ENCODE results near the gene CSH2.
A peak's percentile ranks its signal among the peaks of the same experiment; 100 is the strongest.
"Not testable (repeated sequence)": the region's sequence is repeated elsewhere in the genome, so short reads cannot be mapped to it uniquely, and the experiment has no call there.

CSH2 gene

DNA sequence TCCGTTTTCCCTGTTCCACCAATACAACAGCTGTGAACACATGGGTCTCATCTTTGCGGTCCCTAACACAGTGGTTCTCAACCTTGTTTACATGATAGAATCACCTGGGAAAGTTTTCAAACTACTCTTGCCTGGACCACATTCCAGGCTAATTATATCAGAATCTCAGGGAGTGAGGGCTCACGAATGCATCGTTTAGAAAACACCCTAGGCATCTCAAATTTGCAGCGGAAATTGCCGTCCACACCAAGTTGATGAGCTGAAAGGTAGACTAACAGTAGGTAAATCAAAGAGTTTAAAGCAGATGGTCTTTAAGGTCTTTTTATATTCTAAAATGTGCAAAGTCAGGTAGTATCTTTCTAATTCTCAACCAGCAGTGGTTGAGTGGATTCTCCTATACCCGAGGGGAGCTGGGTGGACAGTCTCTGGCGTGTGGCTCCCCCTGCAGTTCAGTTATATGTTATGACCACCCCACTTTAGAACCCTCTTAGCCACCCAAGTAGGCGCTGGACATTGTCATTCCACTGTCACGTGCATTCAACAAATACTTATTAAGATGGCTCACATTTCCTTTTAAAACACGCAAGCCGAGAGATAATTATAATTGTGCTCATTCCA, 33.8 kb upstream of the CSH2 start:
- not testable (repeated sequence) for H3K36me3 Mint-ChIP-seq; H3K4me3 Mint-ChIP-seq; H3K4me1 Mint-ChIP-seq (ENCODE audit: low read depth); H3K9me3 Mint-ChIP-seq (ENCODE audit: low read depth); H3K27me3 Mint-ChIP-seq; H3K27ac Mint-ChIP-seq

DNA sequence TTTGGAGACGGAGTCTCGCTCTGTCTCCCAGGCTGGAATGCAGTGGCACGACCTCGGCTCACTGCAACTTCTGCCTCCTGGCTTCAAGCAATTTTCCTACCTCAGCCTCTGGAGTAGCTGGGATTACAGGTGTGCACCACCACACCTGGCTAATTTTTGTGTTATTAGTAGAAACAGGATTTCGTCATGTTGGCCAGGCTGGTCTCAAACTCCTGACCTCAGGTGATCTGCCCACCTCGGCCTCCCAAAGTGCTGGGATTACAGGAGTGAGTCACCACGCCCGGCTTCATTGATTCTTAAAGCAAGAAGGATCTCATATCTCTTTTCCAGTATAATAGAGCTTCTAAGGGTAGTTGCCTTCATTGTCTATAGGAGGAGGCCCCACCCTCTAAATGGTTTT, 31.3 kb upstream of the CSH2 start:
- H3K27me3 Mint-ChIP-seq; H3K9me3 Mint-ChIP-seq (ENCODE audit: low read depth); H3K4me3 Mint-ChIP-seq; H3K27ac Mint-ChIP-seq; H3K4me1 Mint-ChIP-seq (ENCODE audit: low read depth); H3K36me3 Mint-ChIP-seq: not testable (repeated sequence)

DNA sequence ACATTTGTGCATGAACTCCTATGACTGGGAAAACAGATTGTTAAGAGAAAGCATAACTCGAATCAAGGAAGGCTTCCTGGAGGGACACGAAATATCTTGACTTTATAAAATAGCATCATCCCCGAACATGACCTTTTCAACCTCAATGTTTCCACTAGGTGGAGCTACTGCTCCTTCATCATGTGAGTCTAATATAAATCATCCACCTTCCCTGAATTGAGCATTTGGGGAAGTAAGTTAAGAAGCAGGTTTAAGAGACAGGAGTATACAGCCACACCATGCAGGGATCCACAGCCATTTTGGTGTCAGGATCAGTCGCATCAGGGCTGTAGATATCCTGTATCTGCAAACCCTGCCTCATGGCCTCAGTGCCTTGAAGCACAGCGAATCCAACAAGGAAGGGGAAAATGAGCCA, 30.3 kb upstream of the CSH2 start:
- H3K27me3 Mint-ChIP-seq; H3K4me3 Mint-ChIP-seq; H3K9me3 Mint-ChIP-seq (ENCODE audit: low read depth); H3K36me3 Mint-ChIP-seq; H3K4me1 Mint-ChIP-seq (ENCODE audit: low read depth); H3K27ac Mint-ChIP-seq: not testable (repeated sequence)

DNA sequence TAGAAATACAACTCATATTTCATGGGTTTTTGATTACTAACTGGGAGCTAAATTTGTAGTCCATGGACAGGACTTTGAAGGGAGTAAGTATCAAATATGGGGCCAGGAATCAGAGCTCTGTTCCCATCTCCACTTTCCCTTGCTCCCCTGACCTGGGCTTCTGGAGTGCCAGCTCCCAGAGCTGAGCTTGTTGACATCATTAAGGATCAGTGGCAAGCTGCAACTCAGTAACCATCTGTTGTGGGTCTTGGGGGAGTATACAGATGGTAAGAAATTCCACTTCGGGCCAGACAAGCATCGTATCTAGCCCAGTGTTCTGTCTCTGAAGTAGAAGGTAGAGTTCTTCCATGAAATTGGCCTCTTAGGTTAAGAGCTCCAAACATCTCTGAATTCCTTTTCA, 28.5 kb upstream of the CSH2 start:
- H3K36me3 Mint-ChIP-seq; H3K4me3 Mint-ChIP-seq; H3K9me3 Mint-ChIP-seq (ENCODE audit: low read depth); H3K27me3 Mint-ChIP-seq; H3K4me1 Mint-ChIP-seq (ENCODE audit: low read depth); H3K27ac Mint-ChIP-seq: not testable (repeated sequence)

DNA sequence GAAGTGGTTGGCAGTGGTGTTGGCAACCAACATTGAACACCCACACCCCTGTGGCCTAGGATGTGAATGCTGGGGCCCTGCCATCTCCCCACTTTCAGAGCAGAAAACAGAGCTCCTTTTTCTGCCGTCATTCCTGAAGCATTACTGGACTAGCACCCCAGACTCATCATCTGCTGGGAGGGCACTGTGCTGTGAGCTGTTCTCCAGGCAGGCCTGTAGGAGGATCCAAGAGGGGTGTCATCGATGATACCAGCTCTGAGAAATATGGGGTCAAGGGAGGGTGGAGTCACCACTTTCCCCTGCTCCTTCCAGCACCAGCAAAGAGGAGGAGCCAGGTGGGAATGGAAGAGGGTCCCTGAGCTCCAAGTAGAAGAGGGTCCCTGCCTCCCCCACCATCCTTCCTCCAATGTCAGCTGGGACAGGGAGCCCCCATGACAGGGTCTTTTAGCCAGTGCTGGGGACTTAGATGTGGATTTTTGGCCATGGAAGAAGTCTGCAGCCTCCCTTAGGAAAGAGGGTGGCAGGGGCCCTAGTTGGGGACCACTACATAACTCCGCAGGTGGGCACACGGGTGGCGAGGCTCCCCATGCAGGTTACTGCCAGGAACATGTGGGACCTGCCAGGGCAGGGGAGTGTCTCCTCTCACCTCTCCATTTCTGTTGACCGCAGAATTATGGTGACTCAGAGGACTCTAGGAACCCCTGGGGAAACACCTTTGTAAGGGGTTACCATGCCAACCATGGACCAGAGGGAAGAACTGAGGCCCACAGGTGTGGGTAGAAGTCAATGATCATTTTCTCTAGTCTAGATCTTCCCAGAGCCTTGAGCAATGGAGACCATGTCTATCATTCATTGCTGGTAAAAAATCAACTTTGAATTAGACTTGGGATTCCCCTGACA, 25.7 kb upstream of the CSH2 start:
- H3K36me3 Mint-ChIP-seq; H3K4me3 Mint-ChIP-seq; H3K27ac Mint-ChIP-seq; H3K9me3 Mint-ChIP-seq (ENCODE audit: low read depth); H3K27me3 Mint-ChIP-seq; H3K4me1 Mint-ChIP-seq (ENCODE audit: low read depth): not testable (repeated sequence)

DNA sequence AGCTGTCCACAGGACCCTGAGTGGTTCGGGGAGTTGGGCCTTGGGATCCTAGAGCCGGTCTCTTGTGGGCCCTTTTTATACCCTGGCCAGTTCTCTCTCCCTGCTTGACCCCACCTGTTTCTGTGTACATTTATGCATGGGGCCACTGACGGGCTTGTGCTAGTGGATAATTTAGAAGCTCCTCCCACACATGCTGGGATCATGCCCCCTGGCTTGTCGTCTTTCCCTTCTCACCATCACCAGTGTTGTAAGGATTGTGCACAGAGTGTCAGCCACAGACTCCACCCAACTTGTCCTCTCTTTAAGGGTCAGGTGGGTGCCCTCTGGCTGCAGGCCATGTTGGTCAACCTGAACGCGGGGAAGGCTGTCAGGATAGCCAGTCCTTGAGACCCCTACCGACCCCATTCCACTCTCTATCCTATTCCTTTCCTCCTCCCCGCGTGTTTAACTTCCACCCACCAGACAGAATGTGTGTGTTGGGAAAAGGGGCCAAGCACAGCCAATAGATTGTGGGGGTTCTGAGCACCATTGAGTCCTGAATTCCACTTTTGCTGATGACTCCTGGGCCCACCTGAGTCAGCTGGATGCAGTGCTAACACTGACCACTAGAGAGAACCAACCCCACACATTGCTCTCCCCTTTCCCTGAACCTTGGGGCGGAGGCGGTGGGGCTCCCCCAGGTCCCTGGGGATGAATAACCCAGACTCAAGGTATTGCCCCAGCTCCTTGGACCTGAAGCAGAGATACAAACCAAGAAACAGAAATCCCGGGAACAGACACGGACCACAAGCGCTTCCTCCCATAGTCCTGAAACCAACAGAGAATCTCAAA, 23.3 kb upstream of the CSH2 start, which contains the start of gene CSH1:
CSH1 (minus strand) TSS at position 51 of the 831 bp plus-strand sequence. CDS start 63 bp downstream, outside the sequence.
- not testable (repeated sequence) for H3K4me3 Mint-ChIP-seq; H3K9me3 Mint-ChIP-seq (ENCODE audit: low read depth); H3K4me1 Mint-ChIP-seq (ENCODE audit: low read depth); H3K36me3 Mint-ChIP-seq; H3K27me3 Mint-ChIP-seq; H3K27ac Mint-ChIP-seq

DNA sequence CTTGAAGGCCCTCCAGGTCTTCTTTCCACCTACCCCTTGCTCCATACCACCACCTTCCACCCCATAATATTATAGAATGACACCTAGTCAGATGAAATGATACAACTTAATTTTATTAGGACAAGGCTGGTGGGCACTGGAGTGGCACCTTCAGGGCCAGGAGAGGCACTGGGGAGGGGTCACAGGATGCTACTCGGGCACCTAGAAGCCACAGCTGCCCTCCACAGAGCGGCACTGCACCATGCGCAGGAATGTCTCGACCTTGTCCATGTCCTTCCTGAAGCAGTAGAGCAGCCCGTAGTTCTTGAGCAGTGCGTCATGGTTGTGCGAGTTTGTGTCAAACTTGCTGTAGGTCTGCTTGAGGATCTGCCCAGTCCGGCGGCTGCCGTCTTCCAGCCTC, 21.3 kb upstream of the CSH2 start:
- not testable (repeated sequence) for H3K4me3 Mint-ChIP-seq; H3K4me1 Mint-ChIP-seq (ENCODE audit: low read depth); H3K9me3 Mint-ChIP-seq (ENCODE audit: low read depth); H3K36me3 Mint-ChIP-seq; H3K27me3 Mint-ChIP-seq; H3K27ac Mint-ChIP-seq

DNA sequence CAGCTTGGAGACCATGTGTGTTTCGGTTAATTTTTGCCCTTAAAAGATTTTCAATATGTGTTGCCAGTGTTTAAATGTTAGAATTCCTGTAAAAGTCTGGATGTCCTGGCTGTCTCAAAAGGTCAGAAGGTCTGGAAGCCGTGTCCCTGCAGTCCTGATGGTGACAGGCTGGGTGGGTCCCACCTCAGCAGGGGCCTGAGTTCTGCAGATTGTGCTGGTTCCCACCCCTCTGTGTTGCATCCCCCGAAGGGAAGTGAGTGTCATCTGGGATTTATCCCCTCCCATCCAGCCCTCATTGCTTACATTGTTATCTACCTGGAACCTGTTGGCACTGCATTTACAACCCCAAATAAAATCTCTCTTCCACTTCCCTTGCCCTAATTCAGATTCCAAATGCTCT, 20.5 kb upstream of the CSH2 start:
- not testable (repeated sequence) for H3K9me3 Mint-ChIP-seq (ENCODE audit: low read depth); H3K27ac Mint-ChIP-seq; H3K4me3 Mint-ChIP-seq

DNA sequence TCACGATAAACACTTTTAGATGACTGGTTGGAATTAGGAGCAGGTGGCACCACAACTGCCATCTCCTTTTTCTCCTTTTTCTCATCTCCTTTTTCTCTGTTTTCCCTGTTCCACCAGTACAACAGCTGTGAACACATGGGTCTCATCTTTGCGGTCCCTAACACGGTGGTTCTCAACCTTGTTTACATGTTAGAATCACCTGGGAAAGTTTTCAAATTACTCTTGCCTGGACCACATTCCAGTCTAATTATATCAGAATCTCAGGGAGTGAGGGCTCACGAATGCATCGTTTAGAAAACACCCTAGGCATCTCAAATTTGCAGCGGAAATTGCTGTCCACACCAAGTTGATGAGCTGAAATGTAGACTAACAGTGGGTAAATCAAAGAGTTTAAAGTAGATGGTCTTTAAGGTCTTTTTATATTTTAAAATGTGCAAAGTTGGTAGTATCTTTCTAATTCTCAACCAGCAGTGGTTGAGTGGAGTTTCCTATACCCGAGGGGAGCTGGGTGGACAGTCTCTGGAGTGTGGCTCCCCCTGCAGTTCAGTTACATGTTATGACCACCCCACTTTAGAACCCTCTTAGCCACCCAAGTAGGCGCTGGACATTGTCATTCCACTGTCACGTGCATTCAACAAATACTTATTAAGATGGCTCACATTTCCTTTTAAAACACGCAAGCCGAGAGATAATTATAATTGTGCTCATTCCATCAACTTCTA, 19.0 kb upstream of the CSH2 start:
- not testable (repeated sequence) for H3K4me3 Mint-ChIP-seq; H3K9me3 Mint-ChIP-seq (ENCODE audit: low read depth); H3K27ac Mint-ChIP-seq; H3K36me3 Mint-ChIP-seq; H3K4me1 Mint-ChIP-seq (ENCODE audit: low read depth); H3K27me3 Mint-ChIP-seq

More for the DNA sequence above, 20.5 kb upstream of the CSH2 start:
- not testable (repeated sequence) for H3K27me3 Mint-ChIP-seq; H3K36me3 Mint-ChIP-seq; H3K4me1 Mint-ChIP-seq (ENCODE audit: low read depth)

DNA sequence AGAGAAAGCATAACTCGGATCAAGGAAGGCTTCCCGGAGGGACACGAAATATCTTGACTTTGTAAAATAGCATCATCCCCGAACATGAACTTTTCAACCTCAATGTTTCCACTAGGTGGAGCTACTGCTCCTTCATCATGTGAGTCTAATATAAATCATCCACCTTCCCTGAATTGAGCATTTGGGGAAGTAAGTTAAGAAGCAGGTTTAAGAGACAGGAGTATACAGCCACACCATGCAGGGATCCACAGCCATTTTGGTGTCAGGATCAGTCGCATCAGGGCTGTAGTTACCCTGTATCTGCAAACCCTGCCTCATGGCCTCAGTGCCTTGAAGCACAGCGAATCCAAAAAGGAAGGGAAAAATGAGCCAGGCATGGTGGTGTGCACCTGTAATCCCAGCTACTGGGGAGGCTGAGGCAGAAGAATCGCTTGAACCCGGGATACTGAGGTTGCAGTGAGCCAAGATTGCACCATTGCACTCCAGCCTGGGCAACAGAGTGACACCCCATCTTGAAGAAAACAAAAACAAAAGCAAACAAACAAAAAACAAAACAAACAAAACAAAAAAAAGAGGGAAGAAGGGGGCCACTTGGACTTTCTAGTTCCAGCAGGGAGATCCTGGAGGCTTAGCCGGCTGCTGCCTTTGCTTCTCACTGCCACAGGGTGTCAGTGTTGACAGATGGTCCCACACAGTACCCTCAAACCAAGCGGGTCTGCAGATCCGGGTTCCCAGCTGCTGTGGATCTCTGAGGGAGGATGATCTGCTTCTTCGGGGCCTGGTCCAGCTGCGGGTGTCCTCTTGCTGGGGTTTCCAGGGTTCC, 15.8 kb upstream of the CSH2 start:
- H3K27ac Mint-ChIP-seq; H3K4me1 Mint-ChIP-seq (ENCODE audit: low read depth); H3K36me3 Mint-ChIP-seq; H3K27me3 Mint-ChIP-seq; H3K9me3 Mint-ChIP-seq (ENCODE audit: low read depth): not testable (repeated sequence)
- H3K4me3 Mint-ChIP-seq = peak overlapping the region; percentile 23

DNA sequence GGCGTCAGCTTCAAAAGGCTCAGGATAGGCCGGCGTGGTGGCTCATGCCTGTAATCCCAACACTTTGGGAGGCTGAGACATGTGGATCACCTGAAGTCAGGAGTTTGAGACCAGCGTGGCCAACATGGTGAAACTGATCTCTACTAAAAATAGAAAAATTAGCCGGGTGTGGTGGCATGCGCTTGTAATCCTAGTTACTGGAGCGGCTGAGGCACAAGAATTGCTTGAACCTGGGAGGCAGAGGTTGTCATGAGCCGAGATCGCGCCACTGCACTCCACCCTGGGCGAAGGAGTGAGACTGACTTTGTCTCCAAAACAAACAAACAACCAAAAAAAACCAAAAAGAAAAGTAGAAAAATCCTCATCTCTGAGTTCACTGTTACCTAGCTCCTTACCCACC, 11.6 kb upstream of the CSH2 start:
- not testable (repeated sequence) for H3K27ac Mint-ChIP-seq; H3K4me1 Mint-ChIP-seq (ENCODE audit: low read depth); H3K36me3 Mint-ChIP-seq; H3K4me3 Mint-ChIP-seq; H3K9me3 Mint-ChIP-seq (ENCODE audit: low read depth); H3K27me3 Mint-ChIP-seq

DNA sequence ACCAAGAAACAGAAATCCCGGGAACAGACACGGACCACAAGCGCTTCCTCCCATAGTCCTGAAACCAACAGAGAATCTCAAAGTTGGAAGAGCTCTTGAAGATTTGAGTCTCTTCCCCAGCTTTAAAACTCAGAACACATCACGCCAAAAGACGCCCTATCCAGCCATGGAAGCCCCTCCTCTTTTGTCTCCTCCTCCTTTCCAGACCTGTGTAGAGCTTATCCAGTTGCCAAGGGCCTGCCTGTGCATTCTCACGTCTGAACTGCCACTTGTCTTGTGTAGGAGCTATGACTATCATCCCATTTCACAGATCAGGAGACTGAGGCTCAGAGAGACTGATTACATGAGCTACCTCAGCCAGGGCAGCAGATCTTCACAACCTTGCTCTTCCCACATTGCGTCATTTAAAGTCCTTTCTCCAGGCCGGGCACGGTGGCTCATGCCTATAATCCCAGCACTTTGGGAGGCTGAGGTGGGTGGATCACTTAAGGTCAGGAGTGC, 9.2 kb upstream of the CSH2 start:
- not testable (repeated sequence) for H3K36me3 Mint-ChIP-seq; H3K4me1 Mint-ChIP-seq (ENCODE audit: low read depth); H3K27ac Mint-ChIP-seq; H3K27me3 Mint-ChIP-seq; H3K9me3 Mint-ChIP-seq (ENCODE audit: low read depth); H3K4me3 Mint-ChIP-seq

DNA sequence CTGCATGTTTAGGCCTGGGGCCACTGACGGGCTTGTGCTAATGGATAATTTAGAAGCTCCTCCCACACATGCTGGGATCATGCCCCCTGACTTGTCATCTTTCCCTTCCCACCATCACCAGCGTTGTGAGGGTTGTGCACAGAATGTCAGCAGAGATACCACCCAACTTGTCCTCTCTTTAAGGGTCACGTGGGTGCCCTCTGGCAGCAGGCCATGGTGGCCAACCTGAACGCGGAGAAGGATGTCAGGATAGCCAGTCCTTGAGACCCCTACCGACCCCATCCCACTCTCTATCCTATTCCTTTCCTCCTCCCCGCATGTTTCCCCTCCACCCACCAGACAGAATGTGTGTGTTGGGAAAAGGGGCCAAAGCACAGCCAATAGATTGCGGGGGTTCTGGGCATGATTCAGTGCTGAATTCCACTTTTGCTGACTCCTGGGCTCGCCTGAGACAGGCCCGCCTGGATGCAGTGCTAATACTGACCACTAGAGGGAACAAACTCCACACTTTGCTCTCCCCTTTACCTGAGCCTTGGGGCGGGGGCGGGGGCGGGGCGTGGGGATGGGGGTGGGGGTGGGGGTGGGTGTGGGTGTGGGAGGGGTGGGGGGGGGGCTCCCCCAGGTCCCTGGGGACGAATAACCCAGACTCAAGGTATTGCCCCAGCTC, 8.6 kb upstream of the CSH2 start, which contains the start of gene GH2:
GH2 (minus strand) TSS at position 10 of the 667 bp plus-strand sequence. CDS start 143 bp downstream, outside the sequence.
- H3K4me1 Mint-ChIP-seq (ENCODE audit: low read depth) = no peaks in the 10 kb centered on the region
- no peaks in the 10 kb centered on the region for H3K27me3 Mint-ChIP-seq
- no peaks in the 10 kb centered on the region for H3K9me3 Mint-ChIP-seq (ENCODE audit: low read depth)
- H3K4me3 Mint-ChIP-seq = no peak within 1 kb of the TSS
- no peak within 1 kb of the TSS for H3K27ac Mint-ChIP-seq
- H3K36me3 Mint-ChIP-seq = no peaks in the 10 kb centered on the region

DNA sequence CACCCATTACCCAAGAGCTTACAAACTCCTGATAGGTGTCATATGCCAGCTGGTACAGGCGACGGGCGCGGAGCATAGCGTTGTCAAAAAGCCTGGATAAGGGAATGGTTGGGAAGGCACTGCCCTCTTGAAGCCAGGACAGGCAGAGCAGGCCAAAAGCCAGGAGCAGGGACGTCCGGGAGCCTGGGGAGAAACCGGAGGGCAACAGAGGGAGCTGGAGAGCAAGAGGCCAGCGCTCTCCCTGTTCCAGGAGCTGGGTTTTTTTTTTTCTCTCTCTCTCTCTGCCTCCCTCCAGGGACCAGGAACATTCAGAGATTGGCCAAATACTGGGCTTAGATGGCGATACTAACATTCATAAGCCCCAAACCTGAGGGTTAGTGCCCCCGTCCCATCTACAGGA, 7.9 kb upstream of the CSH2 start:
- H3K9me3 Mint-ChIP-seq (ENCODE audit: low read depth); H3K27ac Mint-ChIP-seq; H3K4me3 Mint-ChIP-seq; H3K4me1 Mint-ChIP-seq (ENCODE audit: low read depth); H3K36me3 Mint-ChIP-seq; H3K27me3 Mint-ChIP-seq: not testable (repeated sequence)
